WTC11 (cell line): ENCODE measurements around the gene VIT.

Experiments used
- TF ChIP-seq, protein P1 (sequence below): fragments of 200-600 bp; IDR thresholded peaks from 2 replicates; pipeline ENCODE4 v1.8.0; 2022; ENCODE audit warnings: antibody characterized with exemption
- TF ChIP-seq, protein P2 (sequence below): sonication (generic); formaldehyde crosslinking; IDR thresholded peaks from 2 replicates; pipeline ENCODE4 v1.8.1; 2023; ENCODE audit warnings: mild to moderate bottlenecking, missing genetic modification reagents

GRCh38 chr2:36792951-36793350, 96.4 kb downstream of the VIT start:
- TF ChIP-seq, protein P1, sequence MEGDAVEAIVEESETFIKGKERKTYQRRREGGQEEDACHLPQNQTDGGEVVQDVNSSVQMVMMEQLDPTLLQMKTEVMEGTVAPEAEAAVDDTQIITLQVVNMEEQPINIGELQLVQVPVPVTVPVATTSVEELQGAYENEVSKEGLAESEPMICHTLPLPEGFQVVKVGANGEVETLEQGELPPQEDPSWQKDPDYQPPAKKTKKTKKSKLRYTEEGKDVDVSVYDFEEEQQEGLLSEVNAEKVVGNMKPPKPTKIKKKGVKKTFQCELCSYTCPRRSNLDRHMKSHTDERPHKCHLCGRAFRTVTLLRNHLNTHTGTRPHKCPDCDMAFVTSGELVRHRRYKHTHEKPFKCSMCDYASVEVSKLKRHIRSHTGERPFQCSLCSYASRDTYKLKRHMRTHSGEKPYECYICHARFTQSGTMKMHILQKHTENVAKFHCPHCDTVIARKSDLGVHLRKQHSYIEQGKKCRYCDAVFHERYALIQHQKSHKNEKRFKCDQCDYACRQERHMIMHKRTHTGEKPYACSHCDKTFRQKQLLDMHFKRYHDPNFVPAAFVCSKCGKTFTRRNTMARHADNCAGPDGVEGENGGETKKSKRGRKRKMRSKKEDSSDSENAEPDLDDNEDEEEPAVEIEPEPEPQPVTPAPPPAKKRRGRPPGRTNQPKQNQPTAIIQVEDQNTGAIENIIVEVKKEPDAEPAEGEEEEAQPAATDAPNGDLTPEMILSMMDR = no peak
- TF ChIP-seq, protein P2, sequence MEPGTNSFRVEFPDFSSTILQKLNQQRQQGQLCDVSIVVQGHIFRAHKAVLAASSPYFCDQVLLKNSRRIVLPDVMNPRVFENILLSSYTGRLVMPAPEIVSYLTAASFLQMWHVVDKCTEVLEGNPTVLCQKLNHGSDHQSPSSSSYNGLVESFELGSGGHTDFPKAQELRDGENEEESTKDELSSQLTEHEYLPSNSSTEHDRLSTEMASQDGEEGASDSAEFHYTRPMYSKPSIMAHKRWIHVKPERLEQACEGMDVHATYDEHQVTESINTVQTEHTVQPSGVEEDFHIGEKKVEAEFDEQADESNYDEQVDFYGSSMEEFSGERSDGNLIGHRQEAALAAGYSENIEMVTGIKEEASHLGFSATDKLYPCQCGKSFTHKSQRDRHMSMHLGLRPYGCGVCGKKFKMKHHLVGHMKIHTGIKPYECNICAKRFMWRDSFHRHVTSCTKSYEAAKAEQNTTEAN (CRISPR knock-in tag) = no peak
